ENCODE measurements around the gene ROR1.

Gene ROR1

DNA sequence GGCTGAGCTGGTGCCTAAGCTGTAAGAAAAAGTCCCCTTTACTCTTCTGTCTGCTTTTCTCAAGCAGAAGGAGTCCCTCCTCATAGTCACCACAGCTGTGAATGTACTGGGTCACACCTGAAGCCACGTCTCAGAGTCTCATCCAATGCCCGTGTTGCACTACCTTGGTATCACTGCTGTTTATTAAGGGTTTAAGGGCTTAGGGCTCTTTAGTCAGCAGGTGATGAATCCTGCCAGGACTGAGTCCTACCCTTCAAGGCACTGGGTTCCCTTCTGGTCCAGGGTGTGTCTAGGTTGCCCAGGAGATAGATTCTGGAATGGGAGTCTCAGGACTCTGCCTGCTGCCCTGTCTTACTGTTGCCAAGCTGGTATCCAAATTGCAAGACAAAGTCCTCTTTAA lies 33.4 kb upstream of the ROR1 start:
- H3K9me3 ChIP-seq (ENCODE audit: control insufficient read depth in 2 of 2, low read length in 2 of 2): no peaks in the 10 kb centered on the region
- H3K27ac ChIP-seq (ENCODE audit: low read depth in 2 of 2, low read length in 2 of 2): no peak overlapping the region
- H3K27me3 ChIP-seq (ENCODE audit: control insufficient read depth in 2 of 2, insufficient read depth in 2 of 2, low read length in 2 of 2): no peaks in the 10 kb centered on the region
- H3K4me3 ChIP-seq (ENCODE audit: low read length in 2 of 2): no peak overlapping the region
- H3K36me3 ChIP-seq (ENCODE audit: control insufficient read depth in 2 of 2, insufficient read depth in 2 of 2, low read length in 2 of 2): no peaks in the 10 kb centered on the region
- H3K9ac ChIP-seq (ENCODE audit: low read depth in 1 of 2, low read length in 2 of 2): no peak overlapping the region
- no peaks in the 10 kb centered on the region for H3K4me1 ChIP-seq (ENCODE audit: control insufficient read depth in 2 of 2, insufficient read depth in 2 of 2, low read length in 2 of 2)

DNA sequence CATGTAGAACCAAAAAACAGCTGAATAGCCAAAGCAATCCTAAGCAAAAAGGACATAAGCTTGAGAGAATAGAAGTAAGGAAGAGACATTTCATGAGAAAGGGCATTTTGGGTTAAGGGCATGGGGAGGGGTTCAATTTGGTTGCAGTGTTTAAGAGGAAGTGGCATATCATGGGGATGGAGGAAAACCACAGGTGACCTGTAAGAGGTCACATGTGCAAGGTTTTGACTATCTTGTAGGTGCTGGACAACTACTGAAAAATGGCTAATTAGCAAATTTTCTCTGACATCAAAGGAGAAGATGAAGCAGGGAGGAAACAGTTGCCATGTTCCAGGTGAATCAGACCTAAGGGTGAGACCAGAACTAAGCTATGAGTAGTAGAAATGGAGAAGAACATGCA lies 31.3 kb upstream of the ROR1 start:
- no peaks in the 10 kb centered on the region for H3K27me3 ChIP-seq (ENCODE audit: control insufficient read depth in 2 of 2, insufficient read depth in 2 of 2, low read length in 2 of 2)
- no peaks in the 10 kb centered on the region for H3K4me1 ChIP-seq (ENCODE audit: control insufficient read depth in 2 of 2, insufficient read depth in 2 of 2, low read length in 2 of 2)
- H3K27ac ChIP-seq (ENCODE audit: low read depth in 2 of 2, low read length in 2 of 2): no peak overlapping the region
- H3K36me3 ChIP-seq (ENCODE audit: control insufficient read depth in 2 of 2, insufficient read depth in 2 of 2, low read length in 2 of 2): no peaks in the 10 kb centered on the region
- no peaks in the 10 kb centered on the region for H3K9me3 ChIP-seq (ENCODE audit: control insufficient read depth in 2 of 2, low read length in 2 of 2)
- no peak overlapping the region for H3K9ac ChIP-seq (ENCODE audit: low read depth in 1 of 2, low read length in 2 of 2)
- no peak overlapping the region for H3K4me3 ChIP-seq (ENCODE audit: low read length in 2 of 2)

DNA sequence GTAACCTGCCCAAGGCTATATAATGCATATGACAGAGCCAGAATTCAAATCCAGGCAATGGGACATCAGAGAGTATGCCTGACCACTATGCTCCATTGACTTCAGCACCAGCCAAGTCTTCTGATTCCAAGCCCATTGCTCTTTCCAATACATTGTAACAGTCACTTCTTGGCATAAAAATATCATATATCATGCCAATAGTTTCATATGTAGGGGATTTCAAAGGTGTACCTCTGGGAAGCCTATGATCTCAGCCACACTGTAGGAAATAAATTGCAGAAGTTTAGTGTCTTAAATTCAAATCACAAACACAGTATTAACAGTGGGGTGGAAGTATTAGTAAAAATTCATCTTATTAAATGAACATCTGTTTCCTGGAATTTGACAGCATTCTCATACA lies 30.0 kb upstream of the ROR1 start:
- Histone ChIP-seq H3K9me3 (ENCODE audit: control insufficient read depth in 2 of 2, low read length in 2 of 2) (no peaks in the 10 kb centered on the region), H3K27ac (ENCODE audit: low read depth in 2 of 2, low read length in 2 of 2) (no peak overlapping the region), H3K4me1 (ENCODE audit: control insufficient read depth in 2 of 2, insufficient read depth in 2 of 2, low read length in 2 of 2) (no peaks in the 10 kb centered on the region), H3K4me3 (ENCODE audit: low read length in 2 of 2) (no peak overlapping the region), H3K9ac (ENCODE audit: low read depth in 1 of 2, low read length in 2 of 2) (no peak overlapping the region), H3K36me3 (ENCODE audit: control insufficient read depth in 2 of 2, insufficient read depth in 2 of 2, low read length in 2 of 2) (no peaks in the 10 kb centered on the region), H3K27me3 (ENCODE audit: control insufficient read depth in 2 of 2, insufficient read depth in 2 of 2, low read length in 2 of 2) (no peaks in the 10 kb centered on the region)

DNA sequence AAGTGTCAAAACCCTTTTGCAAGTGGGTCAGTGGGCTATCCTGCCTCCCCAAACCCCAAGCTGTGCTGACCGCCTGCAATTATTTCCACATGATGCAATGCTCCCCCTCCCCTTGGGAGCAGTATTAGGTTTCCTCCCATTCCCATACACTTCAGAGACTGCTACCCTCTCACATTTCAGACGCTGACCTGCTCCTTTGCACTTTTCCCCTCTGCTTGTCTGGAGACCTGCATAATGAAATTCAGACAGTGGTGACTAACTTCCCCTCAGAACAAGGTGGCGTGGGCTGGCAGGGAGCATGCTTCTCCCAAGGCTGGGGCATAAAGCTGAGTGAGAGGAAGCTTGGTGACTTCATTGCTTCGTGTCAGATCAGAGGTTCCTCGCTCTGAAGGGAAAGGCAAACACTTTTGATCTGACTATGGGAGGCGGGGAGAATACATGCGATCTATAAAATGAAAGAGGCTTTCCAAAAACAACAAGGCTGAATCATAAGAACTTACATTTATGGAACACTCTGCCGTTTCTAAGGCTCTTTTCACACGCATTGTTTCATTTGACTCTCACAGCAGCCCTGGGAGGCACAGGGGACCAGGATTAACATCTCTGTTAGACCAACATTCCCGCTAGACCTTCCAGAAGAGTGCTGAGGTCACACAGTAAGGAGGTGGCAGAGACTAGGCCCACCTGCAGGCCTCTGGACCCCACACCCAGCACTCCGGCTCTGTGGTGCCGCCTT lies 27.5 kb upstream of the ROR1 start:
- H3K27ac ChIP-seq (ENCODE audit: low read depth in 2 of 2, low read length in 2 of 2): no peak overlapping the region
- H3K9ac ChIP-seq (ENCODE audit: low read depth in 1 of 2, low read length in 2 of 2): no peak overlapping the region
- no peaks in the 10 kb centered on the region for H3K9me3 ChIP-seq (ENCODE audit: control insufficient read depth in 2 of 2, low read length in 2 of 2)
- H3K36me3 ChIP-seq (ENCODE audit: control insufficient read depth in 2 of 2, insufficient read depth in 2 of 2, low read length in 2 of 2): no peaks in the 10 kb centered on the region
- no peaks in the 10 kb centered on the region for H3K27me3 ChIP-seq (ENCODE audit: control insufficient read depth in 2 of 2, insufficient read depth in 2 of 2, low read length in 2 of 2)
- no peak overlapping the region for H3K4me3 ChIP-seq (ENCODE audit: low read length in 2 of 2)
- no peaks in the 10 kb centered on the region for H3K4me1 ChIP-seq (ENCODE audit: control insufficient read depth in 2 of 2, insufficient read depth in 2 of 2, low read length in 2 of 2)

DNA sequence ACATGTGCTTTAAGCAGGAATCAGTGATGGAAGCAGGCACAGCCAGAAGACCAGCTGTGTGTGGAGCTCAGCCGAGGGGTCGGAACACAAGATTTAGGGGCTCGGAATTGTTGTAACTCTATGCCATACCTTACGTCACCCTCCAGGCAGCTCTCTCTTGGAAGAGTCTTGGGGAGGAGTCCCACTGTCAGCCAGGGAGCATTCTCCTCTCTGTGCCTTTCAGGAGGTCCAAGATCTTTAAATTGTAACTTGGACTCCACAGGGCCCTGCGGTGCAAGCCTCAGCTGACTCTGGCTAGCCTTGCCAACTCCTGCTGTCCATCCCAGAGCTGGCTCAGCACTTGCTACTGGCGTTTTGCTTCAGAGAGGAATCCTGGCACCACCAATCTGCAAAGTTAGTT lies 26.4 kb upstream of the ROR1 start:
- Histone ChIP-seq H3K9me3 (ENCODE audit: control insufficient read depth in 2 of 2, low read length in 2 of 2) (no peaks in the 10 kb centered on the region), H3K27ac (ENCODE audit: low read depth in 2 of 2, low read length in 2 of 2) (no peak overlapping the region), H3K27me3 (ENCODE audit: control insufficient read depth in 2 of 2, insufficient read depth in 2 of 2, low read length in 2 of 2) (no peaks in the 10 kb centered on the region), H3K4me1 (ENCODE audit: control insufficient read depth in 2 of 2, insufficient read depth in 2 of 2, low read length in 2 of 2) (no peaks in the 10 kb centered on the region), H3K9ac (ENCODE audit: low read depth in 1 of 2, low read length in 2 of 2) (no peak overlapping the region), H3K36me3 (ENCODE audit: control insufficient read depth in 2 of 2, insufficient read depth in 2 of 2, low read length in 2 of 2) (no peaks in the 10 kb centered on the region), H3K4me3 (ENCODE audit: low read length in 2 of 2) (no peak overlapping the region)

DNA sequence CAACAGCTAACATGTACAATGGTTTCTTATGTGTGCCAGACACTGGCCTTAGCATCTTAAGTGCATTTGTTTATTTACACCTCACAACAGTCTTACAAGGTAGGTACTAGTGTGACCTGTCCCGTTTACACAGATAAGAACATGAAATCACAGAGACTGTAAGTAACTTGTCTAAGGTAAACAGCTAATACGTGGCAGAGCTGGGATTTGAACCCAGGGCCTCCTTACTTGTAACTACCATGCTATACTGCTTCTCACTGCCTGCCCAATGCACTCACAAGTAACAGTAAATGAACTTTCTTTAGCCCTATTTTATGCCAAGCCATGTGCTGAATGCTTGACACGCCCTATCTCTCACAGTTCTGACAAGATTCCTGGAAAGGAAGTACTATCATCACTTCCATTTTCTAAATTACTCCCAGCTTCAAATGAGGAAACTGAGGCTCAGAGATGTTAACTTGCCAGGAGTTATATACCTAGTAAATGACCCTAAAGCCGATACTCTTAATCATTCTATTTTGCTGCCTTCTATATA lies 25.7 kb upstream of the ROR1 start:
- no peak overlapping the region for H3K27ac ChIP-seq (ENCODE audit: low read depth in 2 of 2, low read length in 2 of 2)
- H3K36me3 ChIP-seq (ENCODE audit: control insufficient read depth in 2 of 2, insufficient read depth in 2 of 2, low read length in 2 of 2): no peaks in the 10 kb centered on the region
- H3K4me1 ChIP-seq (ENCODE audit: control insufficient read depth in 2 of 2, insufficient read depth in 2 of 2, low read length in 2 of 2): no peaks in the 10 kb centered on the region
- no peaks in the 10 kb centered on the region for H3K9me3 ChIP-seq (ENCODE audit: control insufficient read depth in 2 of 2, low read length in 2 of 2)
- no peaks in the 10 kb centered on the region for H3K27me3 ChIP-seq (ENCODE audit: control insufficient read depth in 2 of 2, insufficient read depth in 2 of 2, low read length in 2 of 2)
- H3K9ac ChIP-seq (ENCODE audit: low read depth in 1 of 2, low read length in 2 of 2): no peak overlapping the region
- H3K4me3 ChIP-seq (ENCODE audit: low read length in 2 of 2): no peak overlapping the region

DNA sequence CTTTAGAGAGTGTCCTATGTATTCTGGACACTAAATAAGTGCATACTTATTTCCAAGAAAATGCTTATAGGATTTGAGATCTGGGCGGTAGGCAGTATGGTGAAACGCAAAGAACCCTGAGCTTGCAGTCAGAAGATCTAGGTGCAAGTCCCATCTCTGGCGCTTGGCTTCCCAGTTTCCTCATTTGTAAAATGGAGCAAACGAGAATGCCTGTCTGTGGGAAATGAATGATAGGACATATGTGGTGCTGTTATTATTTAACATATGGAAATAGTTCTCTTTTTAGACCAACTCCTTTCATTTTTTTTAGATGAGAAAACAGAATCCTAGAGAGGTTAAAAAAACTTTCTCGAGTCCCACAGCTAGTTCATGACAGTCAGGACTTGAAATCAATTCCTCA lies 25.2 kb upstream of the ROR1 start:
- no peaks in the 10 kb centered on the region for H3K27me3 ChIP-seq (ENCODE audit: control insufficient read depth in 2 of 2, insufficient read depth in 2 of 2, low read length in 2 of 2)
- no peaks in the 10 kb centered on the region for H3K36me3 ChIP-seq (ENCODE audit: control insufficient read depth in 2 of 2, insufficient read depth in 2 of 2, low read length in 2 of 2)
- no peak overlapping the region for H3K9ac ChIP-seq (ENCODE audit: low read depth in 1 of 2, low read length in 2 of 2)
- H3K9me3 ChIP-seq (ENCODE audit: control insufficient read depth in 2 of 2, low read length in 2 of 2): no peaks in the 10 kb centered on the region
- H3K27ac ChIP-seq (ENCODE audit: low read depth in 2 of 2, low read length in 2 of 2): no peak overlapping the region
- no peaks in the 10 kb centered on the region for H3K4me1 ChIP-seq (ENCODE audit: control insufficient read depth in 2 of 2, insufficient read depth in 2 of 2, low read length in 2 of 2)
- no peak overlapping the region for H3K4me3 ChIP-seq (ENCODE audit: low read length in 2 of 2)

DNA sequence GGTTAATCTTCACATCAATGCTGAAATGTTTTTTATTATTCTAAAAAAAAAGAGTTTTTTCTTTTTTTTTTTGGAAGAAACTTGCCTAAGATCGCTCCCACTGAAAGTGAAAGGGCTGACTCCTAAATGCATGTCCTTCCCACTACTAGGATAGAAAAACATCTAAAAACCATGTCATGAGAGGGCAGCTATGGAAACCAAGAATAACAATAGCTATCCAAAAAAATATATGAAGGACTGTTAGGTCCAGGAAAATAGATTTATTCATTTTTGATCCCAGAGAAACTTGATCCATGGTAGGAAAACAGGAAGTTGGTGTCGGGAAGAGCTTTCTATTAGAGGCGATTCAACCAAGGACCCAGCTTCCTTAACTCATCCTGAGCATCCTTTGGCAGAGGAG lies 23.1 kb upstream of the ROR1 start:
- Histone ChIP-seq H3K4me1 (ENCODE audit: control insufficient read depth in 2 of 2, insufficient read depth in 2 of 2, low read length in 2 of 2) (no peaks in the 10 kb centered on the region), H3K27me3 (ENCODE audit: control insufficient read depth in 2 of 2, insufficient read depth in 2 of 2, low read length in 2 of 2) (no peaks in the 10 kb centered on the region), H3K36me3 (ENCODE audit: control insufficient read depth in 2 of 2, insufficient read depth in 2 of 2, low read length in 2 of 2) (no peaks in the 10 kb centered on the region), H3K9ac (ENCODE audit: low read depth in 1 of 2, low read length in 2 of 2) (no peak overlapping the region), H3K9me3 (ENCODE audit: control insufficient read depth in 2 of 2, low read length in 2 of 2) (no peaks in the 10 kb centered on the region), H3K4me3 (ENCODE audit: low read length in 2 of 2) (no peak overlapping the region), H3K27ac (ENCODE audit: low read depth in 2 of 2, low read length in 2 of 2) (no peak overlapping the region)

DNA sequence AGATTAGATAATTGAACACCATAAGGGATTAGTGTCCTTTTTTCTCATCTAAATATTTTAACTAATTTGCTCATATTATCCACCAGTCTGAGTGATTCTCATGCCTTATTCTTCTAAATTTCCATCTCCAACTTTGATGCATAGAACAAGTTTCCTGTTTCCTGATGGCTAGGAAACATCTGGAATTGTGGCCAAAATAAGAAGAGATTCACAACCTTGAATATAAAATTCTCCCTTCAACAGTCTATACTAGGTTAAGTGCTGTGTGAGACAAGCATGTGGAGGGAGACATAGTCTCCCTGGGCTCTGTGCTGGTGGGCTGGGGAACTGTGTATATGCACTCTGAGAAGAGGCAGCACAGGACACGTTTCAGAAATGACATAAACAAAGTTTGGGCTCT lies 21.6 kb upstream of the ROR1 start:
- H3K36me3 ChIP-seq (ENCODE audit: control insufficient read depth in 2 of 2, insufficient read depth in 2 of 2, low read length in 2 of 2): no peaks in the 10 kb centered on the region
- H3K9ac ChIP-seq (ENCODE audit: low read depth in 1 of 2, low read length in 2 of 2): no peak overlapping the region
- H3K27ac ChIP-seq (ENCODE audit: low read depth in 2 of 2, low read length in 2 of 2): no peak overlapping the region
- H3K27me3 ChIP-seq (ENCODE audit: control insufficient read depth in 2 of 2, insufficient read depth in 2 of 2, low read length in 2 of 2): no peaks in the 10 kb centered on the region
- no peaks in the 10 kb centered on the region for H3K9me3 ChIP-seq (ENCODE audit: control insufficient read depth in 2 of 2, low read length in 2 of 2)
- no peaks in the 10 kb centered on the region for H3K4me1 ChIP-seq (ENCODE audit: control insufficient read depth in 2 of 2, insufficient read depth in 2 of 2, low read length in 2 of 2)
- H3K4me3 ChIP-seq (ENCODE audit: low read length in 2 of 2): no peak overlapping the region

DNA sequence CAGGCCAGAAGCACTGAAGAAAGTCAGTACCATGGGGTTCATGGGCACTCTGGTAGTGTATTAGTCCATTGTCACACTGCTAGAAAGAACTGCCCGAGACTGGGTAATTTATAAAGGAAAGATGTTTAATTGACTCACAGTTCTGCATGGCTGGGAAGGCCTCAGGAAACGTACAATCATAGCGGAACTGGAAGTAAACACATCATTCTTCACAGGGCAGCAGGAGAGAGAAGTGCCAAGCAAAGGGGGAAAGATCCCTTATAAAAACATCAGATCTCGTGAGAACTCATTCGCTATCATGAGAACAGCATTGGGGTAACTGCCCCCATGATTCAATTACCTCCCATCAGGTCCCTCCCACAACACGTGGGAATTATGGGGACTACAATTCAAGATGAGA lies 20.2 kb upstream of the ROR1 start:
- Histone ChIP-seq H3K4me3 (ENCODE audit: low read length in 2 of 2) (no peak overlapping the region), H3K4me1 (ENCODE audit: control insufficient read depth in 2 of 2, insufficient read depth in 2 of 2, low read length in 2 of 2) (peaks cover 0 to 2% of the 10 kb centered on the region in 2 donors), H3K9me3 (ENCODE audit: control insufficient read depth in 2 of 2, low read length in 2 of 2) (no peaks in the 10 kb centered on the region), H3K9ac (ENCODE audit: low read depth in 1 of 2, low read length in 2 of 2) (no peak overlapping the region), H3K27ac (ENCODE audit: low read depth in 2 of 2, low read length in 2 of 2) (no peak overlapping the region), H3K27me3 (ENCODE audit: control insufficient read depth in 2 of 2, insufficient read depth in 2 of 2, low read length in 2 of 2) (no peaks in the 10 kb centered on the region), H3K36me3 (ENCODE audit: control insufficient read depth in 2 of 2, insufficient read depth in 2 of 2, low read length in 2 of 2) (no peaks in the 10 kb centered on the region)

Measured in mucosa of rectum (tissue), 2 donors.